Articular chondrocyte of knee joint (primary cell): ENCODE data around the gene SH3GLB2. TPM values are rescaled to one million over a fixed set of nuclear protein-coding genes. Genes with fewer than 3 reads are reported as not detected.

Experiments
- total RNA-seq: library from RNA; depleted of rRNA; stranded (reverse); fragments of >200 nt; gene quantifications from 2 replicates; pipeline ENCODE4 v1.2.3, GENCODE V29; 2012

SH3GLB2 gene
- total RNA-seq, result 27.7 and 30.8 TPM in 2 replicates

DNA sequence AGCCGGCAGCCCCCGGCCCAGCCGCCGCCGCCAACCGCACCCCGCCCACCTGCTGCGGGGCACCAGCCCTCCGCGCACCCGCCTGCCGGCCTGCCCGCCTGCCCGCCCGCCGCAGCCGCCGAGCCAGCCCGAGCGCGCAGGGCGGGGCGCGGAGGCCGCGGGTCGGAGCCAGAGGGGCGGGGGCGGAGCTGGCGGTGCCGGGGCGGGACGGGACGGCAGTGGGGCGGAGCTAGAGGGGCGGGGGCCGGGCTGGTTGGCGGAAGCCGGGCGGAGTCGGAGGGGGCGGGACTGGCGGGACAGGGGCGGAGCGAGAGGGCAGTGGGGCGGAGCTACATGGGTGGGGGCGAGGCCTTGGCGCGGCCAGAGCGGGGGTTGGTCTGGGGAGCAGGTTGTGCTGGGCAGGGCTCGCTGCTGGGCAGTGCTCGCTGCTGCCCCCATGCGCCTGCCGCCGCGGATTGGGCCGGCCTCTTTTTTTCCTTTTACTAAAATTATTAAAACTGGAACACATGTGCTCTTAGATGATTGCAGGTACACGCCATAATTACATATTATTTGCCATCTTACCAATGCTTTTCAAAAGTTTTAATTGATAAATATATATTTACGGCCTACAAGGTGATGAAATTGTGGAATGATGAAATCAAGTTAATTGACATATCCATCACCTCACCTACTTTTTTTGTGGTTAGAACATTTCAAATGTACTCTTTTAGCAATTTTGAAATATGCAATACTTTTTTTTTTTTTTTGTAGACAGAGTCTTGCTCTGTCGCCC lies at the start of gene SH3GLB2:
SH3GLB2 (minus strand) TSS at position 140 of the 775 bp plus-strand sequence. CDS start 177 bp downstream, outside the sequence.

DNA sequence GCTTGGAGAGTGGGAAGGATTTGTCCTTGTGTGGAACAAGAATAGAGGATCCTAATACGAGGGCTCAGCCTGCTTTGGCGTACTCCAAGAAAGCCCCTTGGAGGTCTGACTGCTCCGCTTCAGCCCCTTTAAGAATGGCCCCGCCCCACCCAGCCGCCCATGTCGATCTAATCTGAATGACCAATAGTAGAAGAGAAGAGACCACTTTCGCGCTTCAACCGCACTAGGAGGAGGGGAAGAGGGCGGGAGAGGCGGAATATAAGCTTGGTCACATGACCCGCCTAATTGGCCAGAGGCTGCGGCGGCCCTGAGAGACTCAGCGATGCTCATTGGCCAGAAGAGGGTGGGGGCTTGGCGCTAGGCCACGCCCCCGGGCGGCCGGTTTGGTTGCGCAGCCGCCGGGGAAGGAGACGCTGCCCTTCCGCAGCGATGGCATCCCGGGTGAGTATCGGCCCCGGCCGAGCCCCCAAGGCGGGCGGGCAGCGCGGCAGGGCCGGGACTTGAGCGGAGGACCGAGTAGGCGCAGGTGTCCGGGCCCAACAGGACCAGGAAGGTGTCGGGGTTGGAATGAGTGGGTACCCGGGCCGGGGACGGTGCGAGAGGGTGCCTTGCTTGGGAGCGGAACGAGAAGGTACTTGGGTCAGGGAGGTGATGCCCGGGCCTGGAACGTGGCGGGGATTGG lies 8.3 kb upstream of the SH3GLB2 start, which contains the start of gene MIGA2:
MIGA2 (plus strand) TSS at position 386 of the 682 bp plus-strand sequence. CDS start 3,969 bp downstream, outside the sequence.

Other genes starting within 250 kb of the SH3GLB2 start
- gene TBC1D13, start 241.1 kb downstream of the SH3GLB2 start, total RNA-seq, result 17.5 and 21.5 TPM in 2 replicates
- 14.1 and 15.7 TPM in 2 replicates for gene ENDOG, start 209.8 kb downstream of the SH3GLB2 start, total RNA-seq
- 11.1 and 12.1 TPM in 2 replicates for gene SPOUT1, start 198.5 kb downstream of the SH3GLB2 start, total RNA-seq
- 2.9 TPM in 2 replicates for gene KYAT1, start 146.4 kb downstream of the SH3GLB2 start, total RNA-seq
- gene LRRC8A, start 146.2 kb downstream of the SH3GLB2 start, total RNA-seq, result 26.7 and 29.1 TPM in 2 replicates
- gene PHYHD1, start 107.3 kb downstream of the SH3GLB2 start, total RNA-seq, result 9.1 and 10.3 TPM in 2 replicates
- 21.1 and 25.6 TPM in 2 replicates for gene DOLK, start 80.7 kb downstream of the SH3GLB2 start, total RNA-seq
- 40.2 and 42.9 TPM in 2 replicates for gene NUP188, start 80.6 kb downstream of the SH3GLB2 start, total RNA-seq
- gene MIGA2, start 8.3 kb upstream of the SH3GLB2 start, total RNA-seq, result 15.1 and 16.2 TPM in 2 replicates
- 8.4 and 8.6 TPM in 2 replicates for gene DOLPP1, start 52.8 kb upstream of the SH3GLB2 start, total RNA-seq
- gene CRAT, start 82.5 kb upstream of the SH3GLB2 start, total RNA-seq, result 54.6 and 60.5 TPM in 2 replicates
- gene PTPA, start 83.1 kb upstream of the SH3GLB2 start, total RNA-seq, result 81.1 and 92.1 TPM in 2 replicates
- 52.7 and 55.3 TPM in 2 replicates for gene IER5L, start 149.9 kb upstream of the SH3GLB2 start, total RNA-seq